ENCODE results near the gene XRCC5.

DNA sequence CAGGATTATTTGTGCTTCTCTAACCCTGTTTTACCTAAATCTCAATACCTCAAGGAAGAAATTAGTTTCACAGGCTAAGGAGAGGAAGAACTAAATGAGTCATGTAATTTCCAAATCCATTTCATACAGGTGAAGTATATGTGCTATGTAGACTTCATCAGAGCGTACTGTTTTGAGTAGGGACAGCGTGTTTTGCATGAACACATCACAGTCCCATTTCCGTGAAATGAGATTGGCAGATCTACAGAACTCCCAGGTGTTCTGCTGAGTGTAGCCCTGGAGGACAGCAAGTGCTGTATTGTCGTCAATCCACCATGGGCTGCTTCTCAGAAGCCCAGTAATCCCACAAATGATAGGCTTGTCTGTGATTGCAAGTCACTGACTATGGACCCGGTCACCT lies 97.7 kb downstream of the XRCC5 start:
- TF ChIP-seq, protein P1, sequence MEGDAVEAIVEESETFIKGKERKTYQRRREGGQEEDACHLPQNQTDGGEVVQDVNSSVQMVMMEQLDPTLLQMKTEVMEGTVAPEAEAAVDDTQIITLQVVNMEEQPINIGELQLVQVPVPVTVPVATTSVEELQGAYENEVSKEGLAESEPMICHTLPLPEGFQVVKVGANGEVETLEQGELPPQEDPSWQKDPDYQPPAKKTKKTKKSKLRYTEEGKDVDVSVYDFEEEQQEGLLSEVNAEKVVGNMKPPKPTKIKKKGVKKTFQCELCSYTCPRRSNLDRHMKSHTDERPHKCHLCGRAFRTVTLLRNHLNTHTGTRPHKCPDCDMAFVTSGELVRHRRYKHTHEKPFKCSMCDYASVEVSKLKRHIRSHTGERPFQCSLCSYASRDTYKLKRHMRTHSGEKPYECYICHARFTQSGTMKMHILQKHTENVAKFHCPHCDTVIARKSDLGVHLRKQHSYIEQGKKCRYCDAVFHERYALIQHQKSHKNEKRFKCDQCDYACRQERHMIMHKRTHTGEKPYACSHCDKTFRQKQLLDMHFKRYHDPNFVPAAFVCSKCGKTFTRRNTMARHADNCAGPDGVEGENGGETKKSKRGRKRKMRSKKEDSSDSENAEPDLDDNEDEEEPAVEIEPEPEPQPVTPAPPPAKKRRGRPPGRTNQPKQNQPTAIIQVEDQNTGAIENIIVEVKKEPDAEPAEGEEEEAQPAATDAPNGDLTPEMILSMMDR (IDR thresholded peaks at IDR 0.05), result no peak
- TF ChIP-seq POLR2A (IDR thresholded peaks at IDR 0.05), result no peak
